Ammon's horn (tissue), 1 donor: ENCODE data around the gene INPP5D.

Source experiments
- DNase-seq: peaks from one replicate; pipeline ENCODE4 v3.0.0-alpha.2; 2016; ENCODE audit warnings: low spot score

Gene INPP5D

GRCh38 chr2:233075141-233075965 lies 15.2 kb downstream of the INPP5D start:
- DNase-seq, result no peak

- peak; percentile 59 for DNase-seq
Measured at GRCh38 chr2:233075966-233076339, 15.8 kb downstream of the INPP5D start.

GRCh38 chr2:233076749-233077148 lies 16.6 kb downstream of the INPP5D start:
- no peak for DNase-seq

DNA sequence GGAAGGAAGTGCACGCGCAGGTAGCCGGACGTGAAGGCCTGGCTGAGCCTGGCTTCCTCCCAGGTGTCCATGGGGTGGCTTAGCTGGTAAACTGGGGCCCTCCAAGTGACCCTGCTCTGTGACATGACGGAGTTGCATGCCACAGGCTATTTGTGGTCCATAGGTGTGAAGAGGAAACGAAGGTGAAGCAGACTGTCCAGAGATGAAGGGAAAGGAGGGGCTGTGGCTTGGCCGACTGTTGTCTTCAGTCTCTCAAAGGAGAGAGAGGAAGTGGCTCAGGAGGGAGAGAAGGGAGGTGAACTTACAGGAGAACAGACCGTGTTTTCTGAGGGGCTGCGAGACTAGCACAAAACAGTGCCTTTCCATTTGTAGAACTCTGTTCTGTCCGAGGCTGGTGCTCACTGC lies 19.3 kb downstream of the INPP5D start:
- no peak for DNase-seq

- no peak for DNase-seq
Measured at GRCh38 chr2:233079953-233080835, 20.1 kb downstream of the INPP5D start.

DNA sequence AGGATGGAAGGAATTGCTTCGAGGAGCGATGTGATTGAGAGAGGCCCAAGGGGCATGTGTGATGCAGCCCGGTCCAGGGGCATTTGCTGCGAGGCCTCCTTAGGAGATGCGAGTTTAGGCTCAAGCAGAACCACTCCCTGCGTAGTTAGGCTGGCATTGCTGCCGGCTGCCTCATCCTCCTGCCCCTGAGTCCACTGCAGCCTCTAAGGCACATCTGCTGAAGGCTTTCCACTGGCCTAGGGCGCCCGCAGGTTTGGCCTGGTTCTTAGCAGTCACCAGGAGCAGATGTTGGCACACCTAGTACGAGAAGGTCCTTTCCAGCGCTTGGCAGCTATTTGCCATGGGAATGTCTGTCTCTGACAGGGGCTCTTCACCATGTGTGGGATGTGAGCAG lies 20.7 kb downstream of the INPP5D start:
- DNase-seq, result no peak

GRCh38 chr2:233081232-233081730 lies 21.1 kb downstream of the INPP5D start:
- peak; percentile 53 for DNase-seq

- no peak for DNase-seq
Measured at GRCh38 chr2:233081731-233082221, 21.6 kb downstream of the INPP5D start.

DNA sequence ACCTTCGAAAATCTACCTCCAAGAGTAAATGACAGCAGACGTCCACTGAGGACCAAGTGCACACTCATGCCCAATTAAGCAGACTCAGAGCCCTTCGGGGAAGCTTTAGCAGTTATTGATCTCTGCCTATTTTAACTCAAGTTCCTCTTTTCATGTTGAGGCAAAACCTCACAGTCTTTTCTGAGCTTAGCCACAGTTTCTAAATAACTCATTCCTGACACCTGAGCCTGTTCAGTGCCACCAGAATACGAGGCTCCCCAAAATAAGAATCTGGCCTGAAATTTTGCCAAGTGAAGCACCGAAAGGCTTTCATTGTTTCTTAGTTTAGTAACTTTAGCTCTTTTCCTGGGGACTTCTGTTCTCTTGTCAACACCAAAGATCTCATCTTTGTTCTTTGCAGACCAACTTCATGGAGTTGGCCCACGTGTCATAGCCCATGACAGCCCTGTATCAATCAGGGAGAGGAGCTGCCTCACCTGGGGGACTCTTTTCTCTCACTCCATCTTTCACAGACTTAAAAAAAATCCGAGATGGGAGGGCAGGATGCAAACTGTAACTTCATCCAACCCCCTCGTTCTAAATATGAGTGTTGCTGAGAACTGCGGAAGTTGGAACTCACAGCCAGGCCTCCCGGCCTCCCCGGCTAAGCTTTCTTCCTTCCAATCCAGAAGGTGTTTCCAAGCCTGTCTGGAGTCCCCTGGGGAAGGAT lies 22.2 kb downstream of the INPP5D start:
- DNase-seq, result no peak

GRCh38 chr2:233082931-233083755 lies 23.0 kb downstream of the INPP5D start:
- DNase-seq, result no peak

DNA sequence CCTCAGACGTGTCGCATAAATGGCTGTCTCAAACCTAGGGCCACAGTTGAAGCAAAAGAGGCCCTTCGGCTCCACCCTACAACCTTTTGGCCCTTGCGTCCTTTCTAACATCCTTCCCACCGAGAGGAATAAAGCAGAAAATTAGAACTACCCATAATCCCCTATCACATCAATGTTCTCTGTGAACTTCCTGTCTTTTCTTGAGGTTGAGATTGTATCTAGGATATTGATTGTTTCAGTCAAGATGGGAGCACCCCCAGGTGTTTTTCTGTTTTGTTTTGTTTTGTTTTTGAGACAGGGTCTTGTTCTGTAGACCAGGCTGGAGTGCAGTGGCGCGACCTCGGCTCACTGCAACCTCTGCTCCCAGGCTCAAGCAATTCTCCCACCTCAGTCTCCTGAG lies 23.6 kb downstream of the INPP5D start:
- no peak for DNase-seq

DNA sequence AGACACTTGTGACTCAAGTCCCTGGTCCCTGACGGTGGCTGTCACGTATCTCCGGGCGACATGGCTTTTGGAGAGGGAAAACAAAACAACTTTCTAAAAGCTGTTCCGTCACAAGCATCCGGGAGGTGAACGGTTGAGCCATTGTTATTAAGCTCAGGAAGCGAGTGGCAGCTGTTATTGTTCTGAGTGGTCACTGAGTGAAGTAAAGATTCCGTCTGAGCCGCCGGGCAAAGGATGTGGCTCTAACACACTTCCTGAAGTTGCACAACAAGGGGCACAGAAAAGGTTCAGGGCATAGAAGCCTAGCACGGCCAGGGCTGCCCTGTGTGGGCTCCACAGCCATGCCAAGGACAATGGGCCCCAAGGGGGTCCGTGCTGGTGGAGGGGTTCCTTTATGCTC lies 24.3 kb downstream of the INPP5D start:
- DNase-seq, result peak; percentile 73

GRCh38 chr2:233085037-233085838 lies 25.1 kb downstream of the INPP5D start:
- no peak for DNase-seq

GRCh38 chr2:233085839-233086150 lies 25.7 kb downstream of the INPP5D start:
- no peak for DNase-seq

DNA sequence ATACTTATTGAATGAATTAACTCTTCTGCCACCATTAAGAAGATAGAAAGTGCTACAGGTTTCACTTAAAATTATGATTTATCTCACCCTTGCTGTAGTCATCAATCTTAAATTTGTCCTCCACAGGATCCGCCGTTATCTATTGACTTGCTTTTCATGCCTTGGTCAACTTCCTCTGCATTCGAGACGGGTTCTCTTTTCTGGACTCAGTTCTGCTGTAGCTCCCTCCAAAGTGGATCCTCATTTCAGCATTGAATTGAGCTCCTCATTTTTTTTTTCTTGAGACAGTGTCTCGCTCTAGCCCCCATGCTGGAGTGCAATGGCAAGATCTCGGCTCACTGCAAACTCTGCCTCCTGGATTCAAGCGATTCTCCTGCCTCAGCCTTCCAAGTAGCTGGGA lies 27.6 kb downstream of the INPP5D start:
- no peak for DNase-seq

- DNase-seq, result no peak
Measured at GRCh38 chr2:233088972-233089345, 28.8 kb downstream of the INPP5D start.

DNA sequence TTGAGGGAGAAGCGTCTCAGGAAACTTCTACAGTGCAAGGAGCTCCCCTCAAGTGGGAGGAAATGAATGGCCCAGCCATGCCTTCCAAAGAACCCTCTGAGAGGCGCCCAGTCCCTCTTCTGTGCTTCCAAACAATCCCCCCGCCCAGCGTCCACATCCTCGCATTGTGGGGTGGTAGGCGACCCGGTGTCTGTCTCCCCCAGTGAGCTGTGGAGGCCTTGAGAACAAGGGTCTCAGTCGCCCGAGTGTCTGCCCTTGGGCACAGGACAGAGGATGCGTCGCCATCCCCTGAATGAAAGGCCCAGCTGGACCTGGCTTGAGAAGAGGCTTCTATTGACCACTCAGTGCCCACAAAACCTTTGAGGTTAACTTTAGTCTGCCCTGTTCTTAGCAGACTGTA lies 29.7 kb downstream of the INPP5D start:
- DNase-seq, result no peak

GRCh38 chr2:233090879-233091278 lies 30.7 kb downstream of the INPP5D start:
- no peak for DNase-seq

- DNase-seq, result no peak
Measured at GRCh38 chr2:233091595-233092375, 31.6 kb downstream of the INPP5D start.
